OCI-LY3 (cell line): ENCODE results near the gene CES4A.

Experiments used
- CTCF ChIP-seq: fragments of 200-600, 300-600 bp; sonication (generic); IDR thresholded peaks from 2 replicates; pipeline ENCODE4 v1.5.1; 2014; ENCODE audit warnings: antibody characterized with exemption, low read length, low read depth
- EZH2phosphoT487 ChIP-seq: fragments of 200-600 bp; shearing (Covaris generic); IDR thresholded peaks from 2 replicates; pipeline ENCODE4 v1.6.1; 2018; ENCODE audit warnings: antibody characterized with exemption, mixed run types, low read depth

DNA sequence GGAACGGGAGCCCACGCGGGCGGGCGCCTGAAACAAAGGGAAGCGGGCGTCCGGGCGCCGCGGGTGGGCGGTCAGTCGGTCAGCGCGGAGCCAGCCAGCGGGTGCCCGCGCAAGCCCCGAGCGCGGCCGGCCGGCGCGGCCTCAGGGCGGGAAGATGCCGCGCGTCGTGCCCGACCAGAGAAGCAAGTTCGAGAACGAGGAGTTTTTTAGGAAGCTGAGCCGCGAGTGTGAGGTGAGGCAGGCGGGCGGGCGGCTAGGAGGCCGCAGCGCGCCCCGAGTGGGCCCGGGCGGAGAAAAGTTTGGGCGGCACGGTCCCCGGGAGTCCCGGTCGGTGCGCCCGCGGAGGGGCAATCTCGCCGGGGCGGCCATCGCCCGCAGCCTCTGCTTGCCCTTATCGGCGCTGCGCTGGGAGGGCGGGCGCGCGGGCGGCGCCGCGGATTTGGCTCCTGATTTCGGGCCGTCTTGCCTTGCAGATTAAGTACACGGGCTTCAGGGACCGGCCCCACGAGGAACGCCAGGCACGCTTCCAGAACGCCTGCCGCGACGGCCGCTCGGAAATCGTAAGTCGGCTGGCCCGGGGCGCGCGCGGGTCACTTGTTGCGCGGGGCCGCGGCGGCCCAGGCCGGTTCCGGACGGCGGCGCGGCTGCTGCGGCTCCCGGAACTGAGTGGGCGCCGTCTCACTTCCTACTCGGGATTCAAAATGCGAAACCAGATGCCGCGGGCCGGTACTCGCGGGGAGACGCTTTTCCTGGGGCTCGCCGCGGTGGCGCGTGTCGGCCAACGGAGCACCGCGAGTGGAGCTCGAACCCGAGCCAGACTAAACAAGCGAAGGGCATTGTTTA, 41.1 kb downstream of the CES4A start:
- TF ChIP-seq CTCF, result no peak
- no peak for TF ChIP-seq EZH2phosphoT487
